Suprapubic skin (tissue), 4 donors: ENCODE measurements around the gene CARD6. TPM values are rescaled to one million over a fixed set of nuclear protein-coding genes. Genes with fewer than 3 reads are reported as not detected.
"Not testable (repeated sequence)": the region's sequence is repeated elsewhere in the genome, so short reads cannot be mapped to it uniquely, and the experiment has no call there.

Experiments used
- DNase-seq, 2 donors: peaks; one replicate each; pipeline ENCODE4 v3.0.0-alpha.2; 2019; ENCODE audit warnings: low spot score in 2 of 2
- H3K27ac ChIP-seq: fragments of 200-600 bp; sonication (generic); one replicate; pipeline ENCODE4 v1.5.1; 2019
- H3K27me3 ChIP-seq: fragments of 200-600 bp; sonication (generic); one replicate; pipeline ENCODE4 v1.5.1; 2019
- H3K36me3 ChIP-seq: fragments of 200-600 bp; sonication (generic); one replicate; pipeline ENCODE4 v1.5.1; 2019
- H3K4me1 ChIP-seq: fragments of 200-600 bp; sonication (generic); one replicate; pipeline ENCODE4 v1.5.1; 2019
- H3K4me3 ChIP-seq: fragments of 200-600 bp; sonication (generic); one replicate; pipeline ENCODE4 v1.5.1; 2019; ENCODE audit warnings: mild to moderate bottlenecking
- H3K9me3 ChIP-seq: fragments of 200-600 bp; sonication (generic); one replicate; pipeline ENCODE4 v1.5.1; 2019
- CTCF ChIP-seq, 2 donors: fragments of 200-600 bp in 1 of 2; fragments of 450-650 bp in 1 of 2; sonication (generic) in 1 of 2; IDR thresholded peaks; one replicate each; pipeline ENCODE4 v1.5.1; 2016 to 2019; ENCODE audit warnings: antibody characterized with exemption in 2 of 2, mild to moderate bottlenecking in 1 of 2, moderate library complexity in 1 of 2
- EP300 ChIP-seq: sonication (generic); formaldehyde crosslinking; IDR thresholded peaks from one replicate; pipeline ENCODE4 v1.6.1; 2017; ENCODE audit warnings: antibody characterized with exemption
- POLR2A ChIP-seq, 2 donors: fragments of 450-650 bp; IDR thresholded peaks; one replicate each; pipeline ENCODE4 v1.6.1; 2017; ENCODE audit warnings: antibody characterized with exemption in 2 of 2, mild to moderate bottlenecking in 2 of 2, moderate library complexity in 2 of 2
- POLR2AphosphoS5 ChIP-seq, 3 donors: sonication (generic); formaldehyde crosslinking; IDR thresholded peaks; one replicate each; pipeline ENCODE4 v1.6.1; 2017; ENCODE audit warnings: antibody characterized with exemption in 3 of 3
- WGBS: methylation state at CpG from one replicate; pipeline ENCODE4 v1.1.5; 2018; 5-methylcytosine and 5-hydroxymethylcytosine counted together
- total RNA-seq, 4 donors: library from RNA; depleted of rRNA; stranded (reverse); fragments of >200 nt; gene quantifications; one replicate each; pipeline ENCODE4 v1.1.0, GENCODE V29; 2016

CARD6 gene
- total RNA-seq, 4 donors from 2014 or later: 3.9 to 8.7 (median 7.3) TPM

GRCh38 chr5:40801771-40802562 is 39.2 kb upstream of the CARD6 start:
- Histone ChIP-seq H3K4me1 (peaks cover 8% of the 10 kb centered on the region), H3K27ac (no peak overlapping the region), H3K4me3 (no peak overlapping the region), H3K36me3 (no peaks in the 10 kb centered on the region), H3K27me3 (no peaks in the 10 kb centered on the region), H3K9me3 (no peaks in the 10 kb centered on the region)
- no peak for DNase-seq
- TF ChIP-seq CTCF (IDR thresholded peaks at IDR 0.05): no peak
- TF ChIP-seq POLR2AphosphoS5 (IDR thresholded peaks at IDR 0.05): no peak
- no peak for TF ChIP-seq POLR2A (IDR thresholded peaks at IDR 0.05)
- no peak for TF ChIP-seq EP300
- WGBS: 87% methylated on average over 8 of the region's 8 CpGs

GRCh38 chr5:40812125-40812524 is 29.0 kb upstream of the CARD6 start:
- Histone ChIP-seq H3K27ac (no peak overlapping the region), H3K36me3 (no peaks in the 10 kb centered on the region), H3K27me3 (no peaks in the 10 kb centered on the region), H3K4me1 (no peaks in the 10 kb centered on the region), H3K9me3 (no peaks in the 10 kb centered on the region), H3K4me3 (no peak overlapping the region)
- TF ChIP-seq CTCF (IDR thresholded peaks at IDR 0.05): no peak
- no peak for TF ChIP-seq EP300
- TF ChIP-seq POLR2AphosphoS5 (IDR thresholded peaks at IDR 0.05): no peak
- no peak for TF ChIP-seq POLR2A (IDR thresholded peaks at IDR 0.05)
- WGBS: 0% methylated on average over 1 of the region's 1 CpG
- DNase-seq: no peak

GRCh38 chr5:40813698-40814281 is 27.4 kb upstream of the CARD6 start:
- Histone ChIP-seq H3K27me3 (no peaks in the 10 kb centered on the region), H3K4me3 (no peak overlapping the region), H3K27ac (no peak overlapping the region), H3K4me1 (no peaks in the 10 kb centered on the region), H3K36me3 (no peaks in the 10 kb centered on the region), H3K9me3 (no peaks in the 10 kb centered on the region)
- TF ChIP-seq EP300: no peak
- no peak for TF ChIP-seq POLR2AphosphoS5 (IDR thresholded peaks at IDR 0.05)
- no peak for TF ChIP-seq POLR2A (IDR thresholded peaks at IDR 0.05)
- DNase-seq: no peak
- 85% methylated on average over 2 of the region's 2 CpGs for WGBS

- TF ChIP-seq EP300 (no peak), POLR2A (IDR thresholded peaks at IDR 0.05) (no peak), CTCF (IDR thresholded peaks at IDR 0.05) (no peak), POLR2AphosphoS5 (IDR thresholded peaks at IDR 0.05) (no peak)
- Histone ChIP-seq H3K9me3 (no peaks in the 10 kb centered on the region), H3K36me3 (peaks cover 29% of the 10 kb centered on the region), H3K27ac (no peak overlapping the region), H3K4me1 (no peaks in the 10 kb centered on the region), H3K4me3 (no peak overlapping the region), H3K27me3 (no peaks in the 10 kb centered on the region)
- no peak for DNase-seq
- WGBS: 39% methylated on average over 1 of the region's 1 CpG
These were observed 17.7 kb upstream of the CARD6 start for GRCh38 chr5:40823459-40823858.

- not testable (repeated sequence) for DNase-seq, H3K9me3 ChIP-seq, H3K4me1 ChIP-seq, H3K4me3 ChIP-seq, H3K27ac ChIP-seq, H3K27me3 ChIP-seq
- peaks cover 50% of the 10 kb centered on the region for H3K36me3 ChIP-seq
- 92% methylated on average over 11 of the region's 11 CpGs for WGBS
These were observed 15.6 kb upstream of the CARD6 start for GRCh38 chr5:40825461-40826043.

GRCh38 chr5:40826489-40827187 is 14.5 kb upstream of the CARD6 start:
- TF ChIP-seq POLR2A (IDR thresholded peaks at IDR 0.05) (no peak), CTCF (IDR thresholded peaks at IDR 0.05) (no peak), POLR2AphosphoS5 (IDR thresholded peaks at IDR 0.05) (no peak), EP300 (no peak)
- Histone ChIP-seq H3K9me3 (no peaks in the 10 kb centered on the region), H3K27ac (no peak overlapping the region), H3K4me3 (no peak overlapping the region), H3K36me3 (peaks cover 61% of the 10 kb centered on the region), H3K27me3 (no peaks in the 10 kb centered on the region), H3K4me1 (no peaks in the 10 kb centered on the region)
- WGBS: 95% methylated on average over 5 of the region's 5 CpGs
- DNase-seq: no peak
